GM19099 (cell line): ENCODE results near the gene COTL1.

Source experiments
- POLR2A ChIP-seq: IDR thresholded peaks from 3 replicates; pipeline ENCODE4 v1.6.1; 2011; ENCODE audit warnings: low read depth; ENCODE audit not compliant: insufficient read length; ENCODE audit errors: extremely low read depth

The COTL1 gene

GRCh38 chr16:84574191-84574590 is 43.7 kb downstream of the COTL1 start:
- no peak for TF ChIP-seq POLR2A

GRCh38 chr16:84572096-84572495 is 45.8 kb downstream of the COTL1 start:
- no peak for TF ChIP-seq POLR2A

- no peak for TF ChIP-seq POLR2A
Observed at GRCh38 chr16:84571506-84571905, 46.4 kb downstream of the COTL1 start.

DNA sequence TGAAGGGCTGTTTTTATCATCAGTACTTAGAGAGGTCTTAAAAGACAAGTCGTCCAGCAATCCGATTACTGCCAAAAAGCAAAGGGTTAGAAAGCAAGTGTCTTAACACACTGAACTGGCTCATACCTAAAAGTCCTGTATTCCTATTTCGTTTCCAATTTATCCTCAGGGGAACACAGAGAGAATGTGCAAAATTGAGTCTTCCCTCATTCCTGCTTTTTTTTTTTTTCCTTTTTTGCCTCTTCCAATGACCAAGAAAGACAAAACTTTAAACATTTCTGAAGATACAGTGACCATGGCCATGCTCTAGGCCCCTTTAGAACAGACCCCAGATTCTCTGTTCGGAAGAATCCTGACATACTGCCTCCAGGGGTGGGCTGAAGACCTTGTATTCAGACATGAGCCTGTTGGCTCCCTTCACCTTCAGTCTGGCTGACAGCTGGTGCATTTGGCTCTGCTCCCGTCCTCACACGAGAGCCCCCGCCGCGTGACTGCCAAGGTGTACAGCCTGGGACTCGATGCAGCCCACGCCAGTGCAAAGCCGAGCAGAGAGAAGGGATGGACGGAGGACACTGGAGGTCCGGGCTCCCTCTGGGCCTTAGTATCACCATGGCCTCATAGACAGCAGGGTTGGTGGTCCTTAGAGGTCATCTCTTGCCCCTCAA is 47.0 kb downstream of the COTL1 start:
- TF ChIP-seq POLR2A = no peak

GRCh38 chr16:84569382-84569987 is 48.4 kb downstream of the COTL1 start:
- TF ChIP-seq POLR2A = no peak

- TF ChIP-seq POLR2A = no peak
Observed at GRCh38 chr16:84568066-84568465, 49.8 kb downstream of the COTL1 start.

DNA sequence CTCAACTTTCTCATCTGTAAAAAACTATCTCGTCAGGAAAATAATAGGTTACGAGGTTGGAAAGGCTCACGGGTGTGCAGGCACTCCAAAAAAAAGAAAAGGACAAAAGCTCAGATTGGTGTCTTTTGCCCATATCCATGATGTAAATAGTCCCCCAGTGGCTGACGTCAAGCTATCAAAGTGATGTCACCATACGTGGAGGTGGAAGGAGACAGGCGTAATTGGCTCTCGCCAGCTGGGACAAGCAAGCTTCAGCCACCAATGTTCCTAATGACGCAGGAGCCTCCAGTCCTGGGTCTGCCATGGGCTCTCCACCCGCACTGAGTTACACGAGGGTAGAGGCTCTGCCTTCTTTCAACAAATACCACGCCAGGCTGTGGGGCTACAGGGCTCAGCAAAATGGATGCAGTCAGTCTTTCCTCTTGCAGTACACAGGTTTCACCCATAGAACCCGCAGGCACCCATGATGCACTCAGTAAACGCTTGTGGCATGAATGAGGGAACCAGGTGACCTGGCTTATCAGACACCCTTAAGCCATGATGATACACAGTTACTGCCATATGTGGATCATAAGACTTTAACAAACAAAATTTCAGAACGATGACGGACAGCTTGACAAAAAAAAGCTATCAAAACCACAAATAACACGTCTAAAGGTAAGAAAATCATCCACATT is 50.5 kb downstream of the COTL1 start:
- no peak for TF ChIP-seq POLR2A

DNA sequence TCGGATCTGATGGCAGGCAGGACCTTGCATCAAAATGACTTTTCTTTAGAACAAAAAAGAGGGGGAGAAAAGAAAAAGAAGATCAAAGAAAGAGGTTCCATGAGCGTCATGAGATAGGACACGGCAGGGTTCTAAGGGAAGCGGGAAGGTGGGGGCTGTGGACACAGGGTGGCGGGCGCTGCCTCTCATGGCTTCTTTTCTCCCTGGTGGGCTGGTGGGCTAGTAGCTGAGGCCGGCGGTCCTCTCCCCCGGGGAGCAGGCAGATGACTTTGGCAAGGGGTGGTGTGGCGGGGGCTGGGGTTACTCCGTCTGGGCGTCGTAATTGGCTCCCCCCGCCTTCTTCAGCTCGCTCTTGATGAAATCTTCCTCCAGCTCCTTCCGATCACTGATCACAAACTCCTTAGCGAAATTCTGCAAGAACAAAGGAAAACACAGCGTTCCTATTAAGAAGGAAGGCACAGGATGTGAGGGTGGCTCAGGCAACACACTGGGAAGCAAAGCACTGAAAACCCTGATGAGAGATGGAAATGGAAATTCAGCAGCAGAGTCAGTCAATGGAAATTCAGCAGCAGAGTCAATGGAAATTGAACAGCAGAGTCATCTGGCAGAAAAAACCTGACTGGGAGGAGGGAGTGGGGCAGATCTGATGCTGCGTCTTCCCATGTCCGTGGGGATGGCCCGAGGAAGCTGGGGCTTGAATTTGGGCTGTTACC is 51.2 kb downstream of the COTL1 start:
- no peak for TF ChIP-seq POLR2A

DNA sequence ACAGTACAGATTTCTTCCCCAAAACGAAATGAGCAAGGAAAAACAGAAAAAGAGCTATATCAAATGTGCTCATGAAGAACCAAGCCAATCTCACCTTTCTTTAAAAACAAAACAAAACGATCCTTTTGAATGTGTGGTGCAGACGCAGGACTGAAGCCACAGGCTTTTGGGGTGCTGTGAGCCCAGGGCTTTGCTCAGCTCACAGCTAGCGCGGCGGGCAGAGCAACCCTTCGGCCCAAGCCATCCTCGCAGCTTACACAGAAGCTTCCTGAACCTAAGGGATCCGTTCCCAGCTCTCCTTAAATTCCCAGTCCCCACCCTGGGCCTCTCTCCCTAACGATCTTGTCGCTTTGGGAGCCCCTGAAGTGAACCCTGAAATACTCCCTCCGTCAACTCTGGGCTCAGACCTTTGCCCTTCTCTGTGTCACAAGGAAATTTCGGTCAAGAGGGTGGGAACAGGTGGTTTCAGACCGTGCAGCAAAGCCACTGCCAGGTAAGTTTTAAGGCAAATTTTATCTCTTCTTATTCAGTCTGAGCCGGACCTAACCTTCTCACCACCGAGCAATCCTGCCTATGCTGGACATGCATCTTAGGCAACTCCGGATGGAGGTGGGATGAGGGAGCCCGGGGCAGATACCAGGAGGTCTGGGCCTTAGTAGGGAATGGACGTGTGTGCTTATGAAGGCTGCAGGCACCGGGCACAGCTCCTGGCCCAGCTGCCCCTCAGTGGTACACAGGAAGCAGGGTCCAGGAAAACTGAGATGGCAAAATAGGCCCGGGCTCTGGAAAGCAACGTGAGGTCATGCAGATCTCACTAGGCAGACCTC is 52.0 kb downstream of the COTL1 start:
- no peak for TF ChIP-seq POLR2A

- no peak for TF ChIP-seq POLR2A
Observed at GRCh38 chr16:84563786-84564420, 54.0 kb downstream of the COTL1 start.

DNA sequence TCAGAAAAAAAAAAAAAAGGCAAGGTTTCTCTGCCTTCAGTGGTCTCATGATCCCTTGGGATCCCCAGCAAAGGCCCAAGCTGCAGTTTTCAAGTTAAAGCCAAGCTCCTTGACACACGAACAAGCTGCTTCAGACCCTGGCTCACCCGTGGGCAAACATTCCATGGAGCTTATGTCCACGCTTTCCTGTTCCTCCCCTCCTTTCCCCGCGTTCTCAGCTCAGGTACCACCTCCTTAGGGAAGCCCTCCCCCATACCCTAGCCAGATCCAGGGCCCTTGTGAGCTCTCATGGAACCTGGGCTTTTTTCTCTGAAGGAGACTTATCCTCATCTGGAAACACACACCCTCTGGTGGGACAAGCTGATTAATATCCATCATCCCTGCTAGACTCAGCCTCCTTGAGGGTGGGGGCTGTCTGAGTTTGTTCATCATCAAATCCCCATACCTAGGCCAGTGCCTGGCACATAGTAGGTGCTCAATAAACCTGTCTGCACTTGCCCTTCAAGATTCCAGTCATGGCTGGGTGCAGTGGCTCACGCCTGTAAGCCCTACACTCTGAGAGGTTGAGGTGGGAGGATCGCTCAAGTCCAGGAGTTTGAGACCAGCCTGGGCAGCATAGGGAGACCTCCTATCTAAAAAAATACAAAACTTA is 54.7 kb downstream of the COTL1 start:
- TF ChIP-seq POLR2A = no peak

- no peak for TF ChIP-seq POLR2A
Observed at GRCh38 chr16:84562174-84562815, 55.6 kb downstream of the COTL1 start.

- no peak for TF ChIP-seq POLR2A
Observed at GRCh38 chr16:84561291-84561690, 56.6 kb downstream of the COTL1 start.
